Activated CD8-positive, alpha-beta memory T cell treated with anti-CD3 and anti-CD28 coated beads, Interleukin-2, amount 50 U/mL, for 1 hour (primary cell): ENCODE measurements around the gene LIME1.

Experiments
- DNase-seq: peaks from one replicate; pipeline ENCODE4 v3.0.0-alpha.2; 2020; ENCODE audit errors: extremely low read depth

The LIME1 gene, protein sequence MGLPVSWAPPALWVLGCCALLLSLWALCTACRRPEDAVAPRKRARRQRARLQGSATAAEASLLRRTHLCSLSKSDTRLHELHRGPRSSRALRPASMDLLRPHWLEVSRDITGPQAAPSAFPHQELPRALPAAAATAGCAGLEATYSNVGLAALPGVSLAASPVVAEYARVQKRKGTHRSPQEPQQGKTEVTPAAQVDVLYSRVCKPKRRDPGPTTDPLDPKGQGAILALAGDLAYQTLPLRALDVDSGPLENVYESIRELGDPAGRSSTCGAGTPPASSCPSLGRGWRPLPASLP

DNA sequence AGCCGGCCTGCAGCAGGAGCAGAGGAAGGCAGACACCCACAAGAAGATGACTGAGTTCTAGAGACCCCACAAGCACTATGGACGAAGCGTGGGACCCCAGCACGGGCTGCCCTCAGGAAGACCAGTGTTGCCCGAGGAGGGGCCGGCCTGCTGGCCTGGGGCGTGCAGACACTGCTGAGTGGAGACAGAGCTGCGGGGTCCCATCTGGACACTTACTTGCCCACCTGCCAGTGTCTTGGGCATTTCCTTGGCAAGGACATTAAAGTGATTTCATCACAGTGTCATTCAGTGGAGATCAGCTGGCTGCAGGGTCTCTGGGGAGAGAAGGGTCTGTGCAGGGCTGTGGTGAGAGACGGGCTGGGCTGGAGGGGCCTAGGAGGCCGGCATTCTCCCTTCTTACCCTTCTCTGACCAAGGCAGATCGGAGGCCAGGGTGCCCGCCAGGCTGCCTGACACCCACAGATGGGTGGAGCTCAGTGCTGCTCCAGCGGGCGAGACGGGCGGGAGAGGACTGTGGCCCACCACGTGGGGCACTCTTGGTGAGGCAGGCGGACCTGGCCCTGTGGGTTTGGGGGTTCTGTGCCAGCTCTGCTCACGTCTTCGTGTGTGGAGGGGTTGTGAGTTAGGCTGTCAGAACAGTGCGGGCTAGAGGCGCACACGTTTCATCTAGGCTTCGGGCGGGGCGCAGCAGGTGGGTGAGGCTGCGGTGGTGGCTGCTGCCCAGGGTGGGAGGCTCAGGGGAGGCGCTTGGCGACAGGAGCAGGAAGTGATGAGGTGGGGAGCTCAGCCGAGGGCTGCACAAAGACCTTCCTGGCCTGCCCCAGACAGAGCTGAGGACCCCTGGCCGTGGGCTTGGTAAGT is at the start of gene LIME1:
Gene LIME1, plus strand, starts transcription at position 806 of the 860 bp plus-strand sequence. CDS start 886 bp downstream, outside the sequence.
- DNase-seq = peak; percentile 74

DNA sequence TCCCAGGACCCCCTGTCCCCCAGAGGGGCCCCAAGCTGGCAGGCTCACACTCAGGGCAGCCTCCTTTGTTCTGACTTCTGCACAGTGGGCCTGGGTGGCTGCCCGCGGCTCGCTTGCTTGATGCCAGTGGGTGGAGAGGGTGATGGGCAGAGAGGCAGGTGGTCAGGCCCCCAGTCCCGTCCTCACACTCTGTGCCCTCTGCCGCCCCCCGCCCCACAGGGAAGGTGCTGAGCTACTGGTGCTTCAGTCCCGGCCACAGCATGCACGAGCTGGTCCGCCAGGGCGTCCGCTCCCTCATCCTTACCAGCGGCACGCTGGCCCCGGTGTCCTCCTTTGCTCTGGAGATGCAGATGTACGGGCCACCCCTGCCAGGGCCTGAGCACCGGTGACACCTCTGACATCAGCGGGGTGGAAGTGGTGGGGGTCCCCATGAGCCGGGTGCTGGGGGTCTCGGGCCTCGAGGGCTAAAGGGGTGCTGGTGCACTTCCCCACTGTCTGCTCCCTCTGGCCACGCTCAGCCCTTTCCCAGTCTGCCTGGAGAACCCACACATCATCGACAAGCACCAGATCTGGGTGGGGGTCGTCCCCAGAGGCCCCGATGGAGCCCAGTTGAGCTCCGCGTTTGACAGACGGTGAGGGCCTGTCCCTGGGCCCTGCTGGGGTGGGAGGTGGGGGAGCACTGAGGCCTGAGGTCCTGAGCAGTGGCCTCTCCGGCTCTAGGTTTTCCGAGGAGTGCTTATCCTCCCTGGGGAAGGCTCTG is 48.9 kb upstream of the LIME1 start:
- no peak for DNase-seq

DNA sequence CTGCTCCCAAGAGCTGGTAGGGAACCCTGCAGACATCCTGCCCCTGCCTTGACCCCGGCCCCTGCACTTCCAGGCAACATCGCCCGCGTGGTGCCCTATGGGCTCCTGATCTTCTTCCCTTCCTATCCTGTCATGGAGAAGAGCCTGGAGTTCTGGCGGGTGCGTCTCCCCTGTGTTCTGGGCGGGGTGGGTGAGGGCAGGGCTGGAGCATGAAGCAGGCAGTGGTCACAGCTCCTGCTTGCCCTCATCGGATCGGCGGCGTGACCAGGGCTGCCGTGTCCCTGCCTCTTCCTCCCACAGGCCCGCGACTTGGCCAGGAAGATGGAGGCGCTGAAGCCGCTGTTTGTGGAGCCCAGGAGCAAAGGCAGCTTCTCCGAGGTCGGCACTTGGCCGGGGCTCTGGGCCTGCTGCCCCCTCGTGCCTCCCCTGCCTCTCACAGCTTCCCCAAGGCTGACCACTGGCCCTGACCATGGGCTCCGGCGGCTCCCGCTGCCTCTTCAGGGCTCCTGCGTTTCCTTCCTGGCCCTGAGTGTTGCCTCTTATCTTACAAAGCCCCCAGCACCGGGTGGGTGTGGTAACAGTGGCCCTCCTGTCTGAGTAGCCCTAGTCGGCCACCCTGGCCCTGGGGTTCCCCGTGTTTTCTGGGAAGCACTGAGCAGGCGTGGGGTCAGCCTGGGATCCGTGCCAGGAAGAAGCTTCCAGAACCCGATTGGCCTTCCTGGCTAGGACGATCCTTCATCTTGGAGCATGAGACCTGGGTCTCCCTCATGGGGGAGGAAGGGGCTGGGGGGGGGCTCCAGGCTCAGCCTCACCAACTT is 48.0 kb upstream of the LIME1 start:
- no peak for DNase-seq

DNA sequence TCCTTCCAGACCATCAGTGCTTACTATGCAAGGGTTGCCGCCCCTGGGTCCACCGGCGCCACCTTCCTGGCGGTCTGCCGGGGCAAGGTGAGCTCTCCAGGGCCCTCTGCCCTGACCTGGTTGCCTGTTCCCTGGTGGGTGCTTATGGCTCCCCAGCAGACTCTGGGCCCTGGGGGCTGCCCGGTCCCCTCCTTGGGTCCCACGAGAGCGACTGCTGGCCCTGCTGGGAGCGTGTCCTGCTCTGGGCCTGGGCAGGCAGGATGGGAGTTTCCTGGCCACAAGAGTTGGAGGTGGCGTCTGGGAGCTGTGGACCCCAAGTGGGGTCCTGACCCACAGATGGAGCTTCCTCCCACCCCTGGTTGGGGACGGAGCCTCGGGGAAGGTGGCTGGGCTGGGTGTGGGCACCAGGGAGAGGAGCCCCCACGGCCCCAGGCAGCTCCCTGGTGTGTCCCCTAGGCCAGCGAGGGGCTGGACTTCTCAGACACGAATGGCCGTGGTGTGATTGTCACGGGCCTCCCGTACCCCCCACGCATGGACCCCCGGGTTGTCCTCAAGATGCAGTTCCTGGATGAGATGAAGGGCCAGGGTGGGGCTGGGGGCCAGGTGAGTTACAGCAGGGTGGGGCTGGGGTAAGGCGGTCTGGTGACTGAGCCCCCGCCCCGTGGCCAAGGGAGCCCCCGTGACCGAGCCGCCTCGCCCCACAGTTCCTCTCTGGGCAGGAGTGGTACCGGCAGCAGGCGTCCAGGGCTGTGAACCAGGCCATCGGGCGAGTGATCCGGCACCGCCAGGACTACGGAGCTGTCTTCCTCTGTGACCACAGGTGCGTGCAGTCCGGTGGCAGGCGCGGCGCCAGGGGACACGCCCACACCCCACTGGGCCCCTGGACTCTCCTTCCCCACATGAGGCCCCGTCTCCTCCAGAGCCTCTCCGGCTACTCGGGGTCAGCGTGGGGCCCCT is 47.1 kb upstream of the LIME1 start:
- DNase-seq = no peak

DNA sequence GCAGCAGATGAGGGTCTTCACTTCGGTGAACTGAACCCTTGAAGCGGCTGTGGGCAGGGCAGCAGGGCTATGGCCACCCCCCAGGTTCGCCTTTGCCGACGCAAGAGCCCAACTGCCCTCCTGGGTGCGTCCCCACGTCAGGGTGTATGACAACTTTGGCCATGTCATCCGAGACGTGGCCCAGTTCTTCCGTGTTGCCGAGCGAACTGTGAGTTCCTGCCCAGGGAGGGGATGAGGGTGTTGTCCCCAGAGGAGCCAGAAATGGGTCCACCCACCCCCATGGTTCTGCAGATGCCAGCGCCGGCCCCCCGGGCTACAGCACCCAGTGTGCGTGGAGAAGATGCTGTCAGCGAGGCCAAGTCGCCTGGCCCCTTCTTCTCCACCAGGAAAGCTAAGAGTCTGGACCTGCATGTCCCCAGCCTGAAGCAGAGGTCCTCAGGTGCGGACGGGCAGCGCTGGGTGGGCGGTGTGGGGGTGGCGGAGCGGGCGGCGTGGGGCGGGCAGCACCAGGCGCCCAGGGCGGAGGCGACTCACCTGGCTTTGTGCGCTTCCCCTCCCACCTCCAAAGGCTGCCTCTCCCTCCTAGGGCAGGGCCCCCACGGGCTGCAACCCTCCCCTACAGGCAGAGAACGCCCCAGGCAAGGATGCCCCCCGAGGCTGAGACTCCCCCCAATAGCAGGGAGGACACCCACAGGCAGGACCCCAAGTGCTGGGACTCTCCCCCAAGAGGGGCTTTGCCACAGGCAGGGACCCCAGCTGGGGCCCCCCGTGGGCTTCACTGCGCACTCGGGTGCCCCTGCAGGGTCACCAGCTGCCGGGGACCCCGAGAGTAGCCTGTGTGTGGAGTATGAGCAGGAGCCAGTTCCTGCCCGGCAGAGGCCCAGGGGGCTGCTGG is 46.2 kb upstream of the LIME1 start:
- no peak for DNase-seq

DNA sequence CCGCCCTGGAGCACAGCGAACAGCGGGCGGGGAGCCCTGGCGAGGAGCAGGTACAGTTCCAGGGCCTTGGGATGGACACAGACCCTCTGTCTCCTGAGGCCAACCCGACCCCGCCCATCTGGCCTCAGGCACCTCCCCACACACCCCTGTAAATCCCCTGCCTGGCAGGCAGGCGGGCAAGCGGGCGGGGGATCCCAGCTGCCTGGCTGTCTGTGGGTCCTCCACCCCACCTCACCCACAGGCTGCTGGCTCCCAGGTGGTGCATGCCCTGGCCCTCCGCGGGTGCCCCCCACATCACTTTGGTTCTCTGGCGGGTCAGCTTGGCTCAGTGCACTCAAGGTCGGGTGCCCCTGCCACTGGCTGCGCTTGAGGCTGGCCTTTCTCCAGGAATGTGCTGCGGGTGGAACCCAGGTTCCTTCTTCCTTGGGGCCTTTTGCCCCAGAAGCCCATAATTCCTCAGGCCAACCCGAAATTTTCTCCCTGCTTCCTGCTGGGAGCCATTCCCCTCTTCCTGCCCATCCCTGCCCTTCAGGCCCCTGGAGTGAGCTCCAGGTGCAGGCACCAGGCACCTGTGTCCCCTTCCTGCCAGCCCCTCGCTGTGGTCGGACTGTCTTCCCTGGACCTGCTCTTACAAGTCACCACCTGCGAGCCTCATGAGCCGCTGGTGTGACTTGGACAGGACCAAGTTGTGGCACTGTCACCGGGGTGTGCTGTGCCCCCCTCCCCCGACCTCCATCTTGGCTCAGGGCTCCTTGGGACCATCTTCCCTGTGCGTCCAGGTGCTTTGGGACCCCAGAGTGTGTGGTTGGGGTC is 45.4 kb upstream of the LIME1 start:
- no peak for DNase-seq

DNA sequence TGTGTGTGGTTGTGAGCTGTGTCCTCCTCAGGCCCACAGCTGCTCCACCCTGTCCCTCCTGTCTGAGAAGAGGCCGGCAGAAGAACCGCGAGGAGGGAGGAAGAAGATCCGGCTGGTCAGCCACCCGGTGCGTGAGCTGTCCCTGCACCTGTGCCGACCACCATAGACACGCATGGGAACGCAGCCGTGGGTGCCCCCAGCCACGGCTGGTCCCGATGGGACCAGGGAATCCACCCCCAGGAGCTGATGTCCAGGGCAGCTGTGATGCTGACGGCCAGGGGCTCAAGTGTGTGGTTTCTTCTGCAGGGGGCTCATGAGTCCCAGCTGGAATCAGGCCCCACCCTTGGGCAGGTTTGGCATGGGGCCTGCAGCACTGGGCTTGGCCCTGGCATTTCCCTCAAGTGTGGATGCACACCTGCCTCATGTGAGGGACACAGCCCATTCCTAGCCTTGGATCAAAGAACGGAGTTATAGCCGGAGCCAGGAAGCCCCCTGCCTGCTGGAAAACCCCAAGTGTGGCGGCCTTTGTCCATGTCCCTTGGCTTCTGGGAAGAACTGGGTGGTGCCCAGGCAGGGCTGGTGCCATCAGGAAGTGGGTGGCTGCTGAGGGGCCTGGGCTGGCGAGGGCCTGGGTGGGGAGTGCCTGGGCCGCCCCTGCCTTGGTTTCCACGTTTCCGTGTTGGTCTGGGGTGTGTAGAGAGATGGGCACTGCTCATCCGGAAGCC is 44.6 kb upstream of the LIME1 start:
- no peak for DNase-seq

DNA sequence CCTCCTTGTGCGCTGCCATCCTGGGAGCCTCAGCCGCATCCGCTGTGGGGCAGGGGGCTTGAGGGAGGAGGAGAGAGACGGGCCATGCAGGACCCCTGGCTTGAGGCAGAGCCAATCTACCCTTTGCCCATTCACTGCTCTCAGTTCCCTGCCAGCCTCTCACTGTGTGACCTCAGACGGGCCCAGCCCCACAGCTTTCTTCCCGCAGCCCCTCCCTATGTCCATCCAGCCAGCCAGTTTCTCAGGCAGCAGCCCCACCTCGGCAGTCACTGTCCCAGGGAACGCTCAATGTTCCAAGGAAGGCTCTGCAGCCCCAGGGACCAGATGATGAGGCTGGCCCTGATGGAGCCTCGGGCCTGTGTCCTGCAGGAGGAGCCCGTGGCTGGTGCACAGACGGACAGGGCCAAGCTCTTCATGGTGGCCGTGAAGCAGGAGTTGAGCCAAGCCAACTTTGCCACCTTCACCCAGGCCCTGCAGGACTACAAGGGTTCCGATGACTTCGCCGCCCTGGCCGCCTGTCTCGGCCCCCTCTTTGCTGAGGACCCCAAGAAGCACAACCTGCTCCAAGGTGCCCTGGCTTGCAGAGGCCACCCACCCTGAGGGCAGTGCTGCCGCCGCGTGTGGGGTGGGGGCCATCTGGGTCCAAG is 43.9 kb upstream of the LIME1 start:
- no peak for DNase-seq

DNA sequence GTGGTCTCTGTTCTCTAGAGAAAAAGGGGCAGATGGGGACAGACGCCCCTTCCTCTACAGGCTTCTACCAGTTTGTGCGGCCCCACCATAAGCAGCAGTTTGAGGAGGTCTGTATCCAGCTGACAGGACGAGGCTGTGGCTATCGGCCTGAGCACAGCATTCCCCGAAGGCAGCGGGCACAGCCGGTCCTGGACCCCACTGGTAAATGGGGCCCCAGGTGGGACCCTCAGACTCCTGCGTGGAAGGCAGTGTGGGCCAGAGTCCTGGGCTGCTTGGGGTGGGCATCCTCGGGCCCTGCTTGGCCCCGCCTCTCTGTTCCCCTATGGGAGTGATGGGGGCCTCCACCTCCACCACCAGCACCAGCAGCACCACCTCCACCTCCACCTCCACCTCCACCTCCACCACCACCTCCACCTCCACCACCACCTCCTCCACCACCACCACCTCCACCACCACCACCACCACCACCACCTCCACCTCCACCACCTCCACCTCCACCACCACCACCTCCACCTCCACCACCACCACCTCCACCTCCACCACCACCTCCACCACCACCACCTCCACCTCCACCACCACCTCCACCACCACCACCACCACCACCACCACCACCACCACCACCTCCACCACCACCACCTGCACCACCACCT is 43.3 kb upstream of the LIME1 start:
- no peak for DNase-seq

DNA sequence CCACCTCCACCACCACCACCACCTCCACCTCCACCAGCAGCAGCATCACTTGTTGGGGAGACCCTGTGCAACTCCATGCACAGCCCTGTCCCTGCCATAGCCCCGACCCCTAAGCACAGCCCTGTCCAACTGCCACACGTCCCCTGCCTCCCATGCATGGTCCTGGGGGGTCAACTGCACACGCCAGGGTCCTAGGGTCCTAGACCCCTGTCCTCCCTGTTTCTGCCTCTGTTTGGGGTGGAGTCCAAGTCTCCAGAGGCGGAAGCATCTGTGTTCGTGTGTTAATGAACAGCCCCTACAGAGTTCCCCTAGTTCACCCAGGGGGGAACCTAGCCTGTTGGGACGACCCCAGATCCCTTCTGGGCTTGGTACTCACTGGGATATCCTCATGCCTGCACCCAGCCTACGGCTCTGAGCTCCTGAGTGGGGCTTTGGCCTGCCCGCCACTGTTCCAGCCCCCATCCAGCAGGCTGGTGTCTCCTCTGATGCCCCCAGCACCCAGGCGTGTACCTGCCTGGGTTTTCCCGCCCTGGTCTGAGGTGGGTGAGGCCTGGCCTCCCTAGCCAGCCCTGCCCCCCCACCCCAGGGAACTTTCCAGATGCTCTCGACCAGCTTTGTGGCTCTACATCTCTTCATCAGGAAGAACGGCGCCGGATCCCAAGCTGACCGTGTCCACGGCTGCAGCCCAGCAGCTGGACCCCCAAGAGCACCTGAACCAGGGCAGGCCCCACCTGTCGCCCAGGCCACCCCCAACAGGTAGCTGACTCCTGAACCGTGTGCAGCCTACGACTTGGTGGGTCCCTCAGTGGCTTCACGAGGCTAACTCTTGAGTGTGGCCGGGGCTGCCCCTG is 42.5 kb upstream of the LIME1 start:
- no peak for DNase-seq

DNA sequence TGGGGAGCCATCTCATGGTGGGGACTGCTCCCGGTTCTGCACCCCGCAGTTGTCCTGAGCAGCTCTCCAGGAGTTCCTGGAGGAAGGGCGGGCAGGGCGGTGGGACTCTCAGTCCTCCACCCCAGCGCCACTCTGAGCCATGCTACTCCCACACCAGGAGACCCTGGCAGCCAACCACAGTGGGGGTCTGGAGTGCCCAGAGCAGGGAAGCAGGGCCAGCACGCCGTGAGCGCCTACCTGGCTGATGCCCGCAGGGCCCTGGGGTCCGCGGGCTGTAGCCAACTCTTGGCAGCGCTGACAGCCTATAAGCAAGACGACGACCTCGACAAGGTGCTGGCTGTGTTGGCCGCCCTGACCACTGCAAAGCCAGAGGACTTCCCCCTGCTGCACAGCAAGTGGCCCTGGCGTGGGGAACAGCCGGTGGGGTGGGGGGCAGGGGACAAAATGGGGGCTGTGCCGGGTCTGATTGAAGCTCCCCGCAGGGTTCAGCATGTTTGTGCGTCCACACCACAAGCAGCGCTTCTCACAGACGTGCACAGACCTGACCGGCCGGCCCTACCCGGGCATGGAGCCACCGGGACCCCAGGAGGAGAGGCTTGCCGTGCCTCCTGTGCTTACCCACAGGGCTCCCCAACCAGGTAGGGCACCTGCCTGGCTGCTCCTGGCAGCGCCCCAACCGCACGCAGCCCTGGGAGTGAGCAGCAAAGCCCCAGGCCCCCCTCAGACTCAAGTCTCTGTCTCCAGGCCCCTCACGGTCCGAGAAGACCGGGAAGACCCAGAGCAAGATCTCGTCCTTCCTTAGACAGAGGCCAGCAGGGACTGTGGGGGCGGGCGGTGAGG is 41.7 kb upstream of the LIME1 start:
- DNase-seq = no peak

DNA sequence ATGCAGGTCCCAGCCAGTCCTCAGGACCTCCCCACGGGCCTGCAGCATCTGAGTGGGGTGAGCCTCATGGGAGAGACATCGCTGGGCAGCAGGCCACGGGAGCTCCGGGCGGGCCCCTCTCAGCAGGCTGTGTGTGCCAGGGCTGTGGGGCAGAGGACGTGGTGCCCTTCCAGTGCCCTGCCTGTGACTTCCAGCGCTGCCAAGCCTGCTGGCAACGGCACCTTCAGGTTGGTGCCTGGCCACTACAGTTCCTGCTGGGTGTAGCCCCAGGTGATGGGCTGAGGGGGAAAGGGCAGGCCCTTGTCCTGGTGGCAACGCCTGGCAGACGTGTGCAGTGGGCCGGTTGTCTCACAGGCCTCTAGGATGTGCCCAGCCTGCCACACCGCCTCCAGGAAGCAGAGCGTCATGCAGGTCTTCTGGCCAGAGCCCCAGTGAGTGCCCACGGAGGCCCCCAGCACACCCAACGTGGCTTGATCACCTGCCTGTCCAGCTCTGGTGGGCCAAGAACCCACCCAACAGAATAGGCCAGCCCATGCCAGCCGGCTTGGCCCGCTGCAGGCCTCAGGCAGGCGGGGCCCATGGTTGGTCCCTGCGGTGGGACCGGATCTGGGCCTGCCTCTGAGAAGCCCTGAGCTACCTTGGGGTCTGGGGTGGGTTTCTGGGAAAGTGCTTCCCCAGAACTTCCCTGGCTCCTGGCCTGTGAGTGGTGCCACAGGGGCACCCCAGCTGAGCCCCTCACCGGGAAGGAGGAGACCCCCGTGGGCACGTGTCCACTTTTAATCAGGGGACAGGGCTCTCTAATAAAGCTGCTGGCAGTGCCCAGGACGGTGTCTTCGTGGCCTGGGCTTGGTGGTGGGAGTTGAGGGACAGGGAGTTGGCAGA is 40.8 kb upstream of the LIME1 start:
- no peak for DNase-seq

DNA sequence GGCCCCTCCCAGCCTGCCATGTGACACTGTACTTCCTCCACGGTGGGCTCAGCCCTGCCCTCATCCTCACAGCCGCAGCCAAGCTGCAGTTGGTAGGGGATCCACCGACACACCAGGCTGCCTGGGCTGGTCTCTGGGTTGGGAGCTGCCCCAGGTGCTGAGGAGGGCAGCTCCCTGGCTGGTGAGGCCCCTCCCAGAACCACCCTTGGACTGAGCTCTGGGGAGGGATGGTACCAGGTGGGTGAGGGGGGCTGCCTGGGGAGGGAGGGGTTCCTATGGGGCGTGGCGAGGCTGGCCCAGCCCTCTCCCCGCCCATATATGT is 40.2 kb upstream of the LIME1 start:
- no peak for DNase-seq
